Sciatic nerve (tissue), 2 donors: ENCODE data around the gene DDT. TPM values are rescaled to one million over a fixed set of nuclear protein-coding genes. Genes with fewer than 3 reads are reported as not detected.
"Not testable (repeated sequence)": the region's sequence is repeated elsewhere in the genome, so short reads cannot be mapped to it uniquely, and the experiment has no call there.

ENCODE experiments used
- ATAC-seq: fragments of 200-7000 bp; cut with Tn5 transposase; one replicate; pipeline ENCODE4 v1.9.1; 2020; ENCODE audit warnings: mild to moderate bottlenecking, moderate library complexity
- DNase-seq: peaks from one replicate; pipeline ENCODE4 v3.0.0-alpha.2; 2020; ENCODE audit warnings: low spot score
- intact Hi-C: fragments of 100-400 bp; cut with DNase I; formaldehyde crosslinking; loops from one replicate; pipeline ENCODE4 v1.14.2; 2022
- total RNA-seq: library from RNA; stranded (reverse); fragmentation: NEBNext Ultra II Directional; extraction: Animal tissue kit (Norgen Biotek cat#: 25700); gene quantifications from one replicate; pipeline ENCODE4 v1.2.1, GENCODE V29; 2021
- donor health status: DM: no; HTN: no; CAD: no.
- donor health status: DM: no; HTN: no; CAD: no.

The DDT gene
- total RNA-seq: 57.8 TPM

DNA sequence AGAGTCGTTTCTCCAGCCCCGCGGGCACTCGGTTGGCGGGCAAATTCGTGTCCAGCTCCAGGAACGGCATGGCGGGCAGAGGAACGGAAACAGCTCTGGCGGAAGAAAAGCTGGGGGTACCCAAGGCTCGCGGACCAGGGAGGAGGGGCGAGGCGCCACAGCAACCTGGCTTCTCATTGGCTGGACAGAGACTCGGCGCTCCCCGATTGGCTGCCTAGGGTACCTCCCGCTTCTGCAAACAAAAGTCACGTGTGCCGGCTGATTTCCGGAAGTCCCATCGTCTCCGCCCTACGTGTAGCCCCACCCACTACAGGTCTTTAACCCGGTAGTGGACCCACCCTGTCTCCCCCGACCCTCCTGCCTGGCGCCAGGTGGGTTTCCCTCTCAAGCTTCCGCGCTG is at the start of gene DDT:
Gene DDT, minus strand, starts transcription at position 97 of the 400 bp plus-strand sequence. Its CDS starts 27 bp downstream, at position 70.
- peak; percentile 99 for ATAC-seq
- DNase-seq, intact Hi-C loops: not testable (repeated sequence)

DNA sequence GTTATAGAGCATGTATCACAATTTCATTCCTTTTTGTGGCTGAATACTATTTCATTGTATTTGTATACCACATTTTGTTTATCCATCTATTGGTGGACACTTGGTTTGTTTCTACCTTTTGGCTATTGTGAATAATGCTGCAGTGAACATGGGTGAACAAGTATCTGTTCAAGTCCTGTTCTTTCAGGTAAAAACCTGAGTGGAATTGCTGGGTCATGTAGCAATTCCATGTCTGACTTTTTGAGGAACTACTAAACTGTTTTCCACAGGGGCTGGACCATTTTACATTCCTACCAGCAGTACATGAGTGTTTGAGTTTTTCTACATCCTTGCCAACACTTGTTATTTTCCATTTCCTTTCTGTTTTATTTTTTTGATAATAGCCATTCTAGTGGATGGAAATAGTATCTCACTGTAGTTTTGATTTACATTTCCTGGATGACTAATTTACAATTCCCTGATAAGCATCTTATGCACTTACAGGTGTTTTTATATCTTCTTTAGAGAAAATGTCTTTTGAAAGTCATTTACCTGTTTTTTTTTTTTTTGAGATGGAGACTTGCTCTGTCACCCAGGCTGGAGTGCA is 49.1 kb upstream of the DDT start:
- DNase-seq (no peak), ATAC-seq (no peak)
- intact Hi-C loops: no loop called here

DNA sequence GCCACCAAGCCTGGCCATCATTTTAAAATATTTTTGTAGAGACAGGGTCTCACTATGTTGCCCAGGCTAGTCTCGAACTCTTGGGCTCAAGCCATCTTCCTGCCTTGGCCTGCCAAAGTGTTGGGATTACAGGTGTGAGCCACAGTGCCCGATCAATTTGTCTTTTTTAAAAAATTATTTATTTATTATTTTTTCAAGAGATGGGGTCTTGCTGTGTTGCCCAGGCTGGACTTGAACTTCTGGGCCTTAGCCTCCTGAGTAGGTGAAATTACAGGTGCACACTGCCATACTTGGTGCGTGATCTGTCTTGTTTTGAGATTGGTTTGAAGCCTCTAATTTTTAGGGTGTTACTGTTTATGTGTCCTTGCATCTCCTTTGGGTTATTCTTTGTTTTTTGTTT is 47.1 kb upstream of the DDT start:
- ATAC-seq (no peak), DNase-seq (no peak)
- intact Hi-C loops: no loop called here

DNA sequence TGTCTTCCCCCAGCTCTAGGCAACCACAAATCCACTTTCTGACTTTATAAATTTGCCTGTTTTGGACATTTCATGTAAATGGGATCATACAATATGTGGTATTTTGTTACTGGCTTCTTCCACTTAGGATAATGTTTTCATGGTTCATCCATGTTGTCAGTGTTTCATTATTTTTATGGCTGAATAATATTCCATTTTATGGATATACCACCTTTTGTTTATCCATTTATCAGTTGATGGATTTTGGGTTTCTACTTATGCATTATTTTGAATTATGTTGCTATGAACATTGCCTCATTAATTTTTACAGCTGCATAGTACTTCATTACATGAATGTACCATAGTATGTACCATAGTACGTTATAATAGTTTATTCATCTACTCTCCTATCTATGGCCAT is 41.9 kb upstream of the DDT start:
- intact Hi-C loops: no loop called here

DNA sequence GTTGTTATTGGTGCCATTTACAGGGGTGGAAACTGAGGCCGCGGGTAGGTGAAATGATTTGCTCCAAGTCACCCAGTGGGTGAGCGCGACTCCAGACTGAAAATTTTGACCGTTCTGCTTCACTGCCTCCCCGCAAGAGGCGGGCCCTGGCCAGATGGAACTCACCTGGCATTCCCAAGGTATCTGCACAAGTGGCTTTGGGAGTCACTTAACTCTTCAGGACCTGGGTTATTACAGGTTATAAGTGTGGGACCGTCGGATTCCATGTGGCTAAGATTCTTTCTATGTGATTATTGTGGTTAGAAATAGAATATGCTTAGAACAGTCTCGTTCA is 37.5 kb upstream of the DDT start:
- no peak for DNase-seq
- intact Hi-C loops: no loop called here
- ATAC-seq: no peak

More for the DNA sequence above, 41.9 kb upstream of the DDT start:
- ATAC-seq (no peak), DNase-seq (no peak)

DNA sequence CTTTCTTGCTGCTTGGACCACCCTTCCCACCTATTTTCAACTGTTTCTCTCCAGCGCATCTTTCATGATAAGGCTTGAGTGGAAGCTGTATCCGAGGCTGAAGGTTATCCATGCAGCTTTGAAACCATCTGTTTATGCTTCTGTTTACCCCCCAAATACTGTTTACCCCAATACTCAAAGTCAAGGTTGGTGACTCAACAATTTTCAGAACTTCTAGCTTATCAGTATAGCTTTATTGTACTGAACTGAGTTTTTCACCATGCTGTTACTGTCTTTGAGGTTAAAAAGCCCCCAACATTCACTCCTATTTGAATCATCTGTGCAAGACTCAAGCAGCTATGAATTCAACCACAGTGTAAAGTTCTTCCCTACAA is 35.8 kb upstream of the DDT start:
- intact Hi-C loops: no loop called here
- no peak for ATAC-seq

DNA sequence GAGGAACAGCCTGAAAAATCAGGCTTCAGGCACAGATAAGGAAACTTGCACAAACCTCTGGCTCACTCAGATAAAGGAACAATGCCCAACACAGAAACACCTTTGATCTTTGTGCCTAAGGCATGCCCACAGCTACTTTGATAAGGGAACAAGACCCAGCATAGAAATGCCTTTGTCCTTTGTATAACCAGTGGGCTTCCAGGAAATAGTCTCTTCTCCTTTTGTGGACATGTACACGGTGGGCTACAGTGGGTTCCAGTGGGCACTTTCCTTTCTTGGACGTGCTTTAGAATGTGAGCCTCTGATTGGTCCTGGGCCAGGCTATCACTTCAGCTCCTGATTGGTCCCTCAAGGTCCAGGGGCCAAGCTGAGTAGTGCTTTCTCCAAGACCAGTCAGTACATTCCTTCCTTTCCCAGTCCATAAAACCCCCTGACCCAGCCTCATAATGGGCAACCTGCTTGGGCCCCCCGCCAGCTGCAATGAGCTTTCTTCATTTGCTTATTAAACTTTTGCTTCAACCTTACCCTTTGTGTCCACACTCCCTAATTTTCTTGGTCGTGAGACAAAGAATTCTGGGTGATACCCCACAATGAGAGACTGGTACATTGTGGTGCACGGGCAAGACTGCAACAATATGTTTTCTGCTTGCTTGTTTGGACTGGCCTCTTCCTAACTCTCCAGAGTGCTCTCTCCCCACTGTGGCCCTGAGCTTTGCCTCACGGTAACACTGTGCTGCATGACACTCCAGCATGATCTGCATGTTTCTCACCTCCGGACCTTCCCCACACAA is 35.2 kb upstream of the DDT start:
- DNase-seq: no peak
- ATAC-seq: no peak
- intact Hi-C loops: loop anchor here (10.0 kb wide), 1 partner anchor 165 kb away; no protein-coding TSS in a partner anchor

More for the DNA sequence above, 35.8 kb upstream of the DDT start:
- no peak for DNase-seq

DNA sequence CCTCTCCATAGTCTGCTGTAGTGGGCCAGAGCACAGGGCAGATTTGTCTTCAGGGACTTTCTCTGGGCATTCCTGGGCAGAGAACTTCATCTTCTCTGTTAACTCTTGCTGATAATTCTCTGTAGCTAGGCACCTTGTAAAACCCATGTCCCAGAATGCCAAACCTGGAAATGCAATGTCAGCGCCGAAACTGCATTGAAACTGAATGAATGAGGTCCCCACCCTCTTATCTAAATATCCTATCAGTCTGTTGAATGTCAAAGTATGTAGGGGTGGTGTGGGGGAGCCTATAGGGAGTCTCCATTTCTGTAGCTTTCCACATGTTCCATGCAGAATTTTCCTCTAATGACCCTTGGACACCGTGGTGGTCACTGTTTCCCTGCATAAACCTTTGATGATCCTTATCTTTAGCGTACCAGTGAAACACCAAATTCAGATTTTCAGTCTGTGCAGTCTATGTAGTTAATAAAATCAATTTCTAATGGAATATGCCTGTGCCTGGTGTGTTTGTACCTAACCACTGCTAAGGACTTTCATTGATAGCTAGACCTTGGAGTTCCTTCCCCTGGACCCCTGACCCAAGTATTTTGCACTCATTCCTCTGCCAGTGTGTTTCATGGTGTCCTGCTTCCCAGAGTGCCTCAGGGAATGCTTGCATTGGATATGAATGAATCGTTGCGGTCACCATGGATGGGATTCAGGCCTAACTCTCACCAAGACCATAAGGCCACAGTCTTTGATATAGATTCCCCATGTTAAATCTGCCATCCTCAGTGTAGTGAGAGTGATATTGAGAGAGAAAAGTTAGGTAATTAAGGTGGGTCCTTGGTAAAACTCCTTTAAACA is 34.4 kb upstream of the DDT start:
- ATAC-seq (no peak), DNase-seq (no peak)
- intact Hi-C loops: loop anchor here (10.0 kb wide), 1 partner anchor 166 kb away; no protein-coding TSS in a partner anchor

DNA sequence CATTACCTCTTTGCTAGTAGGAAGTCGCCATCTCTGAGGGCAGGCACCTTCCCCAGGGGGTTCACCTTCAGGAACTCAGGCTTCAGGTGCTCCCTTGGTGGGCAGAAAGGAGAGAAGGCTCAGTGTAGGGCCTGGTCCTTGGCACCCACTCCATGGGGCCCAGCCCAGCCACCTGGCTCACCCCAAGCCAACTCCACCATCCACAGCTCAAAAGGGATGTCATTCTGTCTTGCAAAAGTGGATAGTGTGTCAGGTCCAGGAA is 33.7 kb upstream of the DDT start:
- no peak for DNase-seq
- intact Hi-C loops: loop anchor here (10.0 kb wide), 1 partner anchor 167 kb away; no protein-coding TSS in a partner anchor
- ATAC-seq: no peak

DNA sequence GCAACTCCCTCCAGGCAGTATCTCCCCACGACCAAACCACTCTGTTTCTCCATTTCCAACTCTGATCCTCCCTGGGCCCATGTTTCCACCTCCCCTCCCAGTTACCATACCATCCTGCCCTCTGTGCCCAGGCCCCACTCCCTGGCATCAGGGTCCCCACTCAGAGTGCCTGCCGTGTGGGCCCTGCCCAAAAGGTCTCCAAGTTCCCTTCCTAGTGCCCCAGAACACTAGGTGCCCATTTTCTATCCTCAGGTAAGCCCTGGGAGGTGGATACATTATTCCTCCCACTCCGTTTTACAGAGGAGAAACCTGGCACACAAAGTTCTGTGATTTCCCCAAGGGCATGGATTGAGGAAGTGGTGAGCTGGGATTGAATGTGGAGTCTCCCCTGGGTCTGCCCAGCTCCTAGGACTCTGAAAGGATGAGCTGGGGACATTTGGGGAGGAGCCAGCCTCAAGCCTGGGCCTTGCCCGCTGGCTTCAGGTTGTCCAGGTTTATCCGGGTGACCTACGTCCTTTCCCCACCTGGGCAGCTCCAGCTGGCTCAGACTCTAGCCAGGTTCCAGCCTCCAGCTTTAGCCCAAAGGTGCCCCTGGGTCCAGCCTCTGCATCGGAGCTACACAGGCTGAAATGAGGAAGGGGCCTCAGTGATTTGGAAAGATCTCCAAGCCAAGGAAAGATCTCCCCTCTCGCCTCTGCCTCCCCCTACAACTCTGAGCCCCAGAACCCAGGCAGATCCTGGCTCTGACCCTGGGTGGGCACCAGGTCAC is 33.2 kb upstream of the DDT start:
- no peak for DNase-seq
- intact Hi-C loops: loop anchor here (2.0 to 10.0 kb wide), 2 partner anchors 69 to 167 kb away; no protein-coding TSS in a partner anchor
- ATAC-seq: no peak

DNA sequence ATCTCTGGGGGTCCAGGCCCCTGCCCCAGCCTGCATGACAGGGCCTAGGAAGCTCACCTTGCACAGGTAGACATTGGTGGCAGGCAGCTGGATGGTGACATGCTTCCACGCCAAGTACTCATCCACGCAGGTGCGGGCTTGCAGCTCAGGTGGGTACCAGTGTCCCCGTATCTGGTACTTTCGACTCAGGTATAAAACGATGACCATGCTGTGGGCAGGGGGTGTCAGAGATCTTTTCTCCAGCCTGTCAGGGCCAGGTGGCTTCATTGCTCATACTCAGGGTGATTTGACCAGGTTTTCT is 32.6 kb upstream of the DDT start:
- no peak for ATAC-seq
- no peak for DNase-seq
- intact Hi-C loops: loop anchor here (2.0 to 10.0 kb wide), 2 partner anchors 68 to 168 kb away; no protein-coding TSS in a partner anchor

DNA sequence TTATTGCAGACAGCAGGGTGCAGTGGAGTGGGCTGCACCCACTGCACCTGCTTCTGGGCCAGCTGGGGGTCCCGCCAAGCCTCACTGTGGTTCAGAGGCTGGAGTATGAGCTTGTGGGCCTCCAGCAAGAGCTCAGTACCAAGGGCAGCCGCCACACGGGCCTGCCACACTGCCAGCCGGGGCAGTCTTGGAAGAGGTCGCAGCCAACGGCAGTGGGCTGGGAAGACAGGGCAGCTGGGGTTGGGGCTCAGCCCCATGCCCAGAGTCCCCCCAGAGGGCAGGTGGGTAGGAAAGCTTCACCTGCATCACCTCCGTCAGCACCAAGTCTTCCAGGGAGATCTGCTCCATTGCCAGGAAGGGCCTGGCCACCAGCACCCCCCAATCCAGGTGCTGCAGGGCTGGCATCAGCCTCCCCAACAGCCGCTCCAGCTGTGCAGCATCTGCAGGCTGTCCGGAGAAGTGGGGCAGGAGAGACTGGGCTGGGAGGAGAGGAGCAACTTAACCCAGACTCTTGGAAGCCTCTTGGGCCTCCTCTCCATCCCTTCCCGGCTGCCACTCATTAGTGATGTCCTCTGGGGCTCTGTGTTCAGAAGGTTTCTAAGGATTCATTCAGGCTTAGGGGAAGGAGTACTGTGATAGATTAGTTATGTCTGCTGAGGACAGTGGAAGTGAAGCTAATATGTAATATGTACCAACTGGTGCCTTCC is 32.1 kb upstream of the DDT start:
- intact Hi-C loops: loop anchor here (2.0 to 10.0 kb wide), 2 partner anchors 68 to 168 kb away; no protein-coding TSS in a partner anchor

DNA sequence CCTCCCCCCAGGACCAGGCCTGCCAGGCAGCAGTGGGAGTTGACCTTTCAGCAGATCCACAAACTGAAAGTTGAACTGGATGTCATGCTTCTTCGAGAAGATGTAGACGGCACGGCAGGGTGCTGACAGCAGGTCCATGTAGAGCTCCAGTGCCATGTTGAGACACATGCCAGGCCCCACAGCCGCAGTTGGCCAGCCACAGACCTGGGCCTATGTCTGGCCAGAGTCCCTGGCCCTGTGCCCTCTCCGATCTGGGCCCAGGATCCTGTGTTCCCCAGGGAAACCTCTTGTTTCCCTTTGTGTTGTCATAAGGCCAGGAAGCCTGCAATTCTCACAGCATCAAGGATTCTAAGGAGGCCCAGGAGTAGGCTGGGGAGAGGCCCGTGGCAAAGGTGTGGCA is 31.0 kb upstream of the DDT start, which contains the start of gene GSTT4:
Gene GSTT4, minus strand, starts transcription at position 253 of the 400 bp plus-strand sequence. Its CDS starts 97 bp downstream, at position 156.
- ATAC-seq (peak; percentile 43), DNase-seq (no peak)
- intact Hi-C loops: loop anchor here (10.0 kb wide), 1 partner anchor 170 kb away; no protein-coding TSS in a partner anchor

More for the DNA sequence above, 32.1 kb upstream of the DDT start:
- ATAC-seq: no peak
- DNase-seq: no peak

DNA sequence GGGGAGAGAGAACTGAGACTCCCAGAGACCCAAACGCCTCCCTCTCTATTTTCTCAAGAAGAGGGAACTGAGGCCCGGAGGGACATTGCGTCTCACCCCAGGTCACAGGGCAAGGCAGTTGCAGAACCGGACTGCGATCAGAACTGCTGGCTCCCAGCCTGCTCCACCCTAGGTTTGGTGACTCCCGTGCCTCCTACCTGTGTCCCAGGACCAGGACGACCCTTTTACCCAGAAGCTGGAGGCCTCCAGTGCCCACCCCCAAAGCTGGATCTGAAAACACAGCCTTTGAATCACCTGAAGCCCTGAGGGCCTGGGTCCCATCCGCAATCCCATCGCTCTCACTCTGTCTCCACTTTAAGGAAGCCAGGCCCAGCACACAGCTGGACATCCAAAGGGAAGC is 29.6 kb upstream of the DDT start:
- DNase-seq (no peak), ATAC-seq (no peak)
- intact Hi-C loops: loop anchor here (10.0 kb wide), 1 partner anchor 171 kb away; no protein-coding TSS in a partner anchor

DNA sequence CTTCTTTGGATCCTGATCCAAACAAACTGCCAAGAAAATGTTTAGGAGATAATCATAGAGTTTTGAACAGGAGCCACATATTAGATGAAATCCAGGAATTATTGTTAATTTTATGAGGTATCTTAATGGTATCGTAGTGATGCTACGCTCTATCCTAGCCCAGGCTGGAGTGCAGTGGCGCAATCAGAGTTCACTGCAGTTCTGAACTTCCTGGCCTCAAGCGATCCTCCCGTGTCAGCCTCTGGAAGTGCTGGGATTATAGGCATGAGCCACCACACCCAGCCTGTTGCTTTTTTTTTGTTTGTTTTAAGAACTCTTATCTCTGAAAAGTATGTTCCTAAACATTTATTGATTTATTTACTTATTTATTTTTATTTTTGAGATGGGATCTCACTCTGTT is 28.6 kb upstream of the DDT start:
- intact Hi-C loops: loop anchor here (10.0 kb wide), 1 partner anchor 172 kb away; no protein-coding TSS in a partner anchor
- ATAC-seq (no peak), DNase-seq (no peak)

DNA sequence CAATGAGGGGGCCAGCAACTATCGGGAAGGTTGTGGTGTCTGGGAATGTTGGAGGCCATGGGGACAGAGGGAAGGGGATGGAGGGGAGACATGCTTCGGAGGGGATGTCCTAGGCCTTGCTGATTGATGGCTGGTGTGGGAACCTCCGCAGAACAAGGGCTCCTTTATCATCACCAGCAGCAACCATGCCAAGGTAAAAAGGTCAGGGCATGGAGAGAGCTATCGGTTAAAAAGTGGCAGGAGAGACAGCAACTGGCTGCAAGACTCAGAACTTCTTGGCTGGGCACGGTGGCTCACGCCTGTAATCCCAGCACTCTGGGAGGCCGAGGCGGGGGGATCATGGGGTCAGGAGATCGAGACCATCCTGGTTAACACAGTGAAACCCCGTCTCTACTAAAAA is 28.0 kb upstream of the DDT start:
- ATAC-seq: no peak
- DNase-seq: no peak

DNA sequence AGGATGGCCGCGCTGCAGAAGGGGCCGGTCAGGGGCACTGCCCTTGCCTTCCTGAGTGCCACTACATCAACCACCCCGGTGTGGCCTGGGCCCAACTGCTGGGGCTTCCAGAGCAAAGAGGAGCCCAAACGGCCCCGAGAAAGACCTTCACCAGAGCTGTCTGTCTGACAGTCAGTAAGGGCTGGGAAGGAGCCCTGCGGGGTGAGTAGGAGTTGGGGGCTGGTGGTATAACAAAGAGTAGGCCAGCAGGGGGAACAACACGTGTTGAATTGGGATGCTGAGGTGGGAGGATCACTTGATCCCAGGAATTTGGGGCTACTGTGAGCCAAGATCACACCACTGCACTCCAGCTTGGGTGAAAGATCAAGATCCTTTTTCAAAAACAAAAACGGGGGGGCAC is 27.1 kb upstream of the DDT start:
- DNase-seq (no peak), ATAC-seq (no peak)
- intact Hi-C loops: loop anchor here (10.0 kb wide), 1 partner anchor 173 kb away; no protein-coding TSS in a partner anchor

More for the DNA sequence above, 28.0 kb upstream of the DDT start:
- intact Hi-C loops: loop anchor here (10.0 kb wide), 1 partner anchor 173 kb away; no protein-coding TSS in a partner anchor

DNA sequence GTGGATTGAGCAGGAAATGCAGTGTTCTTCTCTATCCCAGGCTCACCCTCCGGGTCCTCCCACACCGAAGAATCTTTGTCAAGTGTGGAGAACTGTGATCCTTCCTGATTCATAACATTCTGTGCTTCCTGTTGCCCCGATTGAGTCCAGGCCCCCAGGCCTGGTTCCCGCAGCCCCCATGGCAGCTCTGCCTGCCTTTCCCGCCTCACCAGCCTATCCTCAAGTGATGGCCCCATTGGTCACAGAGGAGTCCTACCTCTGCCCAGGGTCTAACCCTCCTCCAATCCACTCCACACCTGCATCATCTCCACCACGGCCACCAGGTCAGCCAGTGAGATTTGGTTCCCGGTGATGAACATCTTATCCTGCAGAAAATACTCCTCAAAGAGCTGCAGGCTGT is 25.5 kb upstream of the DDT start:
- ATAC-seq, DNase-seq: not testable (repeated sequence)
- intact Hi-C loops: loop anchor here (10.0 kb wide), 1 partner anchor 175 kb away; no protein-coding TSS in a partner anchor
